Fibroblast of upper back skin (primary cell): ENCODE data around the gene ZNF132.
"Not testable (repeated sequence)": the region's sequence is repeated elsewhere in the genome, so short reads cannot be mapped to it uniquely, and the experiment has no call there.

Experiments
- DNase-seq: peaks from one replicate; pipeline ENCODE4 v3.0.0-alpha.2; 2013

ZNF132 gene

GRCh38 chr19:58466760-58467589 is 27.0 kb upstream of the ZNF132 start, which contains the start of gene ZNF324:
TSS of gene ZNF324 (plus strand) at chr19:58467080. CDS start at chr19:58469186, 2,106 bp downstream.
- peak; percentile 93 for DNase-seq

- no peak for DNase-seq
These were observed 26.3 kb upstream of the ZNF132 start for GRCh38 chr19:58466089-58466759.

- DNase-seq, result no peak
These were observed 20.1 kb upstream of the ZNF132 start for GRCh38 chr19:58460039-58460438.

- DNase-seq, result no peak
These were observed 16.2 kb upstream of the ZNF132 start for GRCh38 chr19:58456111-58456510.

GRCh38 chr19:58455306-58455705 is 15.4 kb upstream of the ZNF132 start:
- no peak for DNase-seq

GRCh38 chr19:58453743-58454142 is 13.8 kb upstream of the ZNF132 start:
- DNase-seq, result no peak

GRCh38 chr19:58451358-58452101 is 11.6 kb upstream of the ZNF132 start, which contains the start of gene ZNF324B:
TSS of gene ZNF324B (plus strand) at chr19:58451622. CDS start at chr19:58453702, 2,080 bp downstream.
- DNase-seq, result peak; percentile 94

- DNase-seq, result no peak
These were observed 11.0 kb upstream of the ZNF132 start for GRCh38 chr19:58450856-58451357.

GRCh38 chr19:58449980-58450379 is 10.0 kb upstream of the ZNF132 start:
- not testable (repeated sequence) for DNase-seq

- DNase-seq, result not testable (repeated sequence)
These were observed 8.9 kb upstream of the ZNF132 start for GRCh38 chr19:58448860-58449259.

- not testable (repeated sequence) for DNase-seq
These were observed 3.0 kb upstream of the ZNF132 start for GRCh38 chr19:58442986-58443385.

- DNase-seq, result no peak
These were observed 603 bp upstream of the ZNF132 start for GRCh38 chr19:58440556-58440955.

GRCh38 chr19:58434217-58434616 is 5.7 kb downstream of the ZNF132 start:
- DNase-seq, result no peak

GRCh38 chr19:58429745-58430144 is 10.2 kb downstream of the ZNF132 start:
- no peak for DNase-seq

- DNase-seq, result no peak
These were observed 11.3 kb downstream of the ZNF132 start for GRCh38 chr19:58428617-58429016.

GRCh38 chr19:58417071-58417470 is 22.9 kb downstream of the ZNF132 start:
- no peak for DNase-seq

GRCh38 chr19:58416604-58417003 is 23.3 kb downstream of the ZNF132 start:
- no peak for DNase-seq

- DNase-seq, result no peak
These were observed 30.8 kb downstream of the ZNF132 start for GRCh38 chr19:58409010-58409790.

GRCh38 chr19:58408152-58409009 is 31.6 kb downstream of the ZNF132 start, which contains the start of gene ZNF584:
TSS of gene ZNF584 (plus strand) at chr19:58408649. CDS start at chr19:58409148, 499 bp downstream.
- peak; percentile 96 for DNase-seq

- no peak for DNase-seq
These were observed 32.2 kb downstream of the ZNF132 start for GRCh38 chr19:58407658-58408151.
